GM12865 (cell line): Measurements from ENCODE around the gene CACNA2D1.

Source experiments
- DNase-seq: peaks from one replicate; pipeline ENCODE4 v3.0.0; 2010; ENCODE audit warnings: low read depth
- H3K4me3 ChIP-seq: 2 replicates; pipeline ENCODE4 v1.5.1; 2011; ENCODE audit warnings: mild to moderate bottlenecking, low read depth, low read length, control low read depth
- TF ChIP-seq, protein P1 (sequence below): IDR thresholded peaks from 2 replicates; pipeline ENCODE4 v1.5.1; 2011; ENCODE audit warnings: low read length, control low read depth, low read depth, inconsistent platforms; ENCODE audit not compliant: insufficient read depth; ENCODE audit errors: missing control alignments

CACNA2D1 gene

DNA sequence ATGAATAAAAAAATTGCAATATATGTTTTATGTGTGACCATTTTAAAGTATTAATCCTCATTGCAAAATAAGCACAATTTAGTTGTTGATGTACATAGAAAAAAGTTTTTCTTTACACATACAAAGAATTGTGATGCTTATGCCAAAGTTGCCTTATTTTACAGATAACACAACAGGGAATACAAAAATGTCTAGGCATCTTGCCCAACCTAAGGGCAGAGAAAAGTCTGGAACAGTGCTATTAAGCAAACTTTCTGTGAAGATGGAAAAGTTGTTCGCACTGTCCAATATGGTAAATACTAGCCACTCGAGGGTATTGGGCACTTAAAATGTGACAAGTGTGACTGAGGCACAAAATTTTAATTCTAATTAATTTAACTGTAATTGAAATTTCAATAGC, 483.6 kb downstream of the CACNA2D1 start:
- no peak for DNase-seq

DNA sequence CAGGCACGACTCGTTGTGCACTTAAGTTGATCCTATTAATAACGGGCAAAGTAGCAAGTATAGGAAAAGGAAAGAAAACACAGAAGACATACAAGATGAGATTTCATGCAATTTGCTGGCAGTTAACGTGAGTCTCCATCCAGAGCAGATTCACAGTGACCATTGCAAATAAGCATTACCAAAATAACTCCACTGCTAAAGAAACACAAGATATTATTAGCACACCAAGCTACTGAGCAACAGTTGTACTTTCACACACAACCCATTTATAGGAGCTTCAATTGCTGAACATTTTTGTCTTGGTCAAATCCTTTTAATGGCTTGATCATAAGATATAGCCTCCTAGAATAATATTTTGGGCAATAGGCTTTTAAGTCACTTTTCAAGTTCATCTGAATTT, 486.1 kb downstream of the CACNA2D1 start:
- TF ChIP-seq, protein P1, sequence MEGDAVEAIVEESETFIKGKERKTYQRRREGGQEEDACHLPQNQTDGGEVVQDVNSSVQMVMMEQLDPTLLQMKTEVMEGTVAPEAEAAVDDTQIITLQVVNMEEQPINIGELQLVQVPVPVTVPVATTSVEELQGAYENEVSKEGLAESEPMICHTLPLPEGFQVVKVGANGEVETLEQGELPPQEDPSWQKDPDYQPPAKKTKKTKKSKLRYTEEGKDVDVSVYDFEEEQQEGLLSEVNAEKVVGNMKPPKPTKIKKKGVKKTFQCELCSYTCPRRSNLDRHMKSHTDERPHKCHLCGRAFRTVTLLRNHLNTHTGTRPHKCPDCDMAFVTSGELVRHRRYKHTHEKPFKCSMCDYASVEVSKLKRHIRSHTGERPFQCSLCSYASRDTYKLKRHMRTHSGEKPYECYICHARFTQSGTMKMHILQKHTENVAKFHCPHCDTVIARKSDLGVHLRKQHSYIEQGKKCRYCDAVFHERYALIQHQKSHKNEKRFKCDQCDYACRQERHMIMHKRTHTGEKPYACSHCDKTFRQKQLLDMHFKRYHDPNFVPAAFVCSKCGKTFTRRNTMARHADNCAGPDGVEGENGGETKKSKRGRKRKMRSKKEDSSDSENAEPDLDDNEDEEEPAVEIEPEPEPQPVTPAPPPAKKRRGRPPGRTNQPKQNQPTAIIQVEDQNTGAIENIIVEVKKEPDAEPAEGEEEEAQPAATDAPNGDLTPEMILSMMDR, result no peak
- H3K4me3 ChIP-seq, result no peak overlapping the region
- DNase-seq, result peak; percentile 8

More for the DNA sequence above, 483.6 kb downstream of the CACNA2D1 start:
- TF ChIP-seq, protein P1, result no peak
- no peak overlapping the region for H3K4me3 ChIP-seq

DNA sequence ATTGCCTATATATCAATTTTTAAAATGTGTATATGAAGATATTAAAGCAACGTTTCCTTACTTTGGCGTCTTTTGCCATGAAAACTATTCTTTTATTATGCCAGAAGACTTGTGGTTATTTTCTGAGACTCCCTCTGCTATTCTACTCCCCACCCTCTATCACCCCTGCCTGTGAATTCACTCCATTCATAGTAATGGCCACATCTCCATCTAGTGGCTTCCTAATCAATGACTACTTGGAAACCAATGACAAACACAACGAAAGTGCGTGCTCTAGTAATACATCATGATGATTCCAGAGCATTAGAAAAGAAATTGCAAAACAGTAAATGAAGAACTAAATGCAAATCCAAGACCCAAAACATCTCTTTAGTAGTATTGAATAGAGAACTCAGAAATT, 487.1 kb downstream of the CACNA2D1 start:
- no peak overlapping the region for H3K4me3 ChIP-seq
- peak; percentile 70 for DNase-seq
- TF ChIP-seq, protein P1, result peak; percentile 47

DNA sequence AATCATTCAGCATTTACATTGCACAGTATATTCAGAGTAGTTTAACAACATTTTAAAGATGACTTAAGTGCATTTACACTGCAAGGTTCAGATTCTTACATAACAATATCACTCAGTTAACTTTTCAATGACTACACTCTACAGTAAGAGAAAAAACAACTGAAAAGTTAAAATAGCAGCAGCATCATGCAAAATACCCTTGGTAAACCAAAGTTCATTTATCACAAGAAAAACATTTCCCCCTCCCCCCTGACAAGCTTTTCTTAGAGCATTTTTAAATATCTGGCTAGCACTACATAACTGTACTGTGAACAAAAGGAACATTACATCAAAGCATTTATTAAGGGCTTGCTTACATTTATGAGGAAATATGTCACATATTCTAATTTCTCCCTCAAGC, 494.3 kb downstream of the CACNA2D1 start:
- H3K4me3 ChIP-seq, result no peak overlapping the region
- no peak for DNase-seq
- TF ChIP-seq, protein P1, result no peak

DNA sequence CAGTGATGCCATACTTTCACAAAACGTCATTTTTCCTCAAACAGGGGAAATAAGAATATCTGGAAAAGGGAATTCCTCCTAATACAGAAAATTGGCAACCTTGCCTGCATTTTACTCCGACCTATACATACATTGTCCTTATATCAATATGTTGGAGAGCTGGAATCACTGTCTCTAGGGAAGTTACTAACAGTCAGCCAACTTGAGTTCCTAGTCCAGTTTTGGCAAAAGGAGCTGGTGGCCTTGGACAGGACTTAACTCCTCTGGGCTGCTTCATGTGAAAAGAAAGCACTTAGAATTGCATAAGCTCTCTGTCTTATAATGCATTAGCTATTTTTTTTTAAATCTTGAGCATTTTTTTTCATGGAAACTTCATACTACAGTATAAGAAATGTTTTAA, 499.5 kb downstream of the CACNA2D1 start:
- no peak for DNase-seq
- TF ChIP-seq, protein P1, result no peak
- no peak overlapping the region for H3K4me3 ChIP-seq

DNA sequence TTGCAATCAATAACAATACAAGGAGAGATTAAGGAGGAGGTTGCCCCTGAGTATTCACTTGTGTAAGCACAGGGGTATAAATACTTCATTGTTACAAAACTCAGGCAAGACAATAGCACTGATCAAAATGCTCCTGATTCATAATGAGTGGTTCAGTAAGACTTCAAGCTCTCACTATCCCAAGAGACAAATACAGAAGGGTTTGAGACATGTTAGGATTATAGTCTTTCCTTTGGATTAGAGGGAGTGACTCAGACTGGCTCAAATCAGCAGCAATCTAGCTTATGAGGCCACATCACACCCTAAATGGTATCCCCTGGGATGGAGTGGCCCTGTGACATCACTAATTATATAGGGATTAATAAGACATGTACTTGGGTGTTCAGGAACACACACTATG, 506.5 kb downstream of the CACNA2D1 start:
- no peak for DNase-seq
- TF ChIP-seq, protein P1, result no peak
- H3K4me3 ChIP-seq, result no peak overlapping the region

DNA sequence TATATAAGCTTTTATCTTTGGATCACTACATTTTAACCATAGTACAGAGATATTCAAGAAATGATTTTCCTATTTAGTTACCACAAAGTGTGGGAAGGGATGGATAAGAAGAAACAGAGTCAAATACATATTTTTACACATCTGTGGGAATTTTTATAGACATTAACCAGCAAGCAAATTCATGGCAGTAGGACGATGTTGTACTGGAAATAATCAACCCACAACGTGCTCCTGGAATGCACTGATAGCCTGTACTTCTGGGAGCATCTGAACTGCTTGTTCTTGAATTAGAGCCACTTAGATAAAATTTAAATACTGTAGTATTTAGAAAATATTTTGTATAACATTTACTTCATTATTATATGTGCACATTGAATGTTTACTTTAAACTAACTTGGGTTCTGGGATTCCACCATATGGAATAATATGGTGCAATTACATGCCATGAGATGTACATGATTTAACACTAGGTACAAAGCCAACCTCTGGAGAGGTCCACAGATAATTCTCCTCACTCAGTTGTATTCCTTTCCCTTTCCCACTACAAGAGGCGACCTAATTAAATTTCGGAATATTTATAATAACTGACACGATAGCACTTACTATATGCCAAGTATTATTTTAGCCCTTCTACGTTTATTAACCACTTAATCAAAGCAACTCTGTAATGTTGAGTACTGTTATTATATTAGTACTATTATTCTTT, 508.8 kb downstream of the CACNA2D1 start:
- TF ChIP-seq, protein P1, result no peak
- no peak for DNase-seq

More for the DNA sequence above, 508.8 kb downstream of the CACNA2D1 start:
- no peak overlapping the region for H3K4me3 ChIP-seq
